Measurements from ENCODE around the gene NEK4.

GRCh38 chr3:52790741-52791140 lies 20.0 kb upstream of the NEK4 start:
- TF ChIP-seq FOXM1 (IDR thresholded peaks at IDR 0.05; ENCODE audit: borderline replicate concordance, low read depth), result no peak
- TF ChIP-seq USF1 (IDR thresholded peaks at IDR 0.05), result no peak

All from Ishikawa (cell line).